ENCODE results near the gene TMEM170B. TPM values are rescaled to one million over a fixed set of nuclear protein-coding genes. Genes with fewer than 3 reads are reported as not detected.

TMEM170B gene
- total RNA-seq, 1 experiment from 2014 or later = 3.5 TPM

- ATAC-seq = no peak
- ChIA-PET POLR2A (no interaction called here), CTCF (interaction anchor here (0.9 to 3.4 kb wide), 7 partner anchors 20 to 540 kb away, joined by 3 to 24 read pairs (median 4); no protein-coding TSS in a partner anchor)
- H3K27me3 Mint-ChIP-seq (ENCODE audit: low read depth) = no peaks in the 10 kb centered on the region
- peaks cover 3% of the 10 kb centered on the region; the same call in 1 of the 2 replicates for H3K9me3 Mint-ChIP-seq
- no peaks in the 10 kb centered on the region for H3K36me3 Mint-ChIP-seq
- no peak overlapping the region for H3K27ac Mint-ChIP-seq
- TF ChIP-seq MAX (CRISPR knock-in tag; IDR thresholded peaks at IDR 0.05) = no peak
- no peak for TF ChIP-seq NFYB (CRISPR knock-in tag; conservative IDR thresholded peaks at IDR 0.05; ENCODE audit: low read depth)
- no peak for TF ChIP-seq ATF2 (CRISPR knock-in tag; IDR thresholded peaks at IDR 0.05; ENCODE audit: borderline replicate concordance, low read depth)
- TF ChIP-seq ZNF425 (CRISPR knock-in tag; conservative IDR thresholded peaks at IDR 0.05) = no peak
- TF ChIP-seq ZNF317 (CRISPR knock-in tag; IDR thresholded peaks at IDR 0.05; ENCODE audit: borderline replicate concordance, low read depth) = no peak
- no peak for TF ChIP-seq E2F1 (CRISPR knock-in tag; IDR thresholded peaks at IDR 0.05)
- no peak for TF ChIP-seq ERG (CRISPR knock-in tag; IDR thresholded peaks at IDR 0.05)
- no peak for TF ChIP-seq ZNF416 (CRISPR knock-in tag; IDR thresholded peaks at IDR 0.05)
- no peak for TF ChIP-seq KAT7 (CRISPR knock-in tag; IDR thresholded peaks at IDR 0.05; ENCODE audit: borderline replicate concordance)
- TF ChIP-seq FOXP4 (CRISPR knock-in tag; IDR thresholded peaks at IDR 0.05) = no peak
- no peak for TF ChIP-seq TP53 (CRISPR knock-in tag; IDR thresholded peaks at IDR 0.05)
- no peak for TF ChIP-seq PREB (CRISPR knock-in tag; IDR thresholded peaks at IDR 0.05; ENCODE audit: borderline replicate concordance)
- TF ChIP-seq OVOL2 (CRISPR knock-in tag; IDR thresholded peaks at IDR 0.05; ENCODE audit: borderline replicate concordance) = no peak
- TF ChIP-seq ZNF396 (CRISPR knock-in tag; IDR thresholded peaks at IDR 0.05; ENCODE audit: borderline replicate concordance) = no peak
- TF ChIP-seq MYBL2 (CRISPR knock-in tag; IDR thresholded peaks at IDR 0.05) = no peak
- no peak for DNase-seq (ENCODE audit: low spot score)
- peaks cover 11% of the 10 kb centered on the region for H3K4me1 Mint-ChIP-seq
- H3K4me3 Mint-ChIP-seq = no peak overlapping the region
Measured at GRCh38 chr6:11494786-11495564, 42.6 kb upstream of the TMEM170B start.
